ENCODE results near the gene DOCK7. TPM values are rescaled to one million over a fixed set of nuclear protein-coding genes. Genes with fewer than 3 reads are reported as not detected.

Gene DOCK7
- polyA plus RNA-seq, 1 of the 3 experiments (the other 2 are of a cell fraction) = 27.6 TPM

GRCh38 chr1:62601457-62601856, 86.7 kb downstream of the DOCK7 start (continued):
- TF ChIP-seq REST (IDR thresholded peaks at IDR 0.05; ENCODE audit: low read depth, low read length) = no peak
- no peak for TF ChIP-seq YY1 (IDR thresholded peaks at IDR 0.05; ENCODE audit: low read depth)
- no peak for TF ChIP-seq JUND (IDR thresholded peaks at IDR 0.05)

GRCh38 chr1:62599044-62599443, 89.1 kb downstream of the DOCK7 start:
- peaks cover 0 to 7% of the 10 kb centered on the region in 2 experiments; a peak in 2 of 4 replicates for H3K4me1 ChIP-seq (ENCODE audit: control insufficient read depth in 1 of 2, insufficient read depth in 2 of 2, low read depth in 1 of 2, low read length in 1 of 2)
- H3K9me2 ChIP-seq = 0 out of 2 replicates have a peak, but pooled peaks cover 6% of the 10 kb centered on the region
- H4K20me1 ChIP-seq (ENCODE audit: insufficient read depth) = no peaks in the 10 kb centered on the region
- 96% methylated on average over 5 of the region's 5 CpGs for WGBS (ENCODE audit: low lambda C conversion rate)
- no peaks in the 10 kb centered on the region for H3K9me3 ChIP-seq
- ChIA-PET CTCF (interaction anchor here (0.9 kb wide), 1 partner anchor 31 kb away, joined by 3 read pairs; no protein-coding TSS in a partner anchor), POLR2A (no interaction called here)
- H3K4me2 ChIP-seq = no peak overlapping the region
- peaks cover 11% of the 10 kb centered on the region for H3K79me2 ChIP-seq (ENCODE audit: insufficient read depth)
- TF ChIP-seq POLR2AphosphoS5 (IDR thresholded peaks at IDR 0.05; ENCODE audit: low read depth, low read length) (no peak), USF2 (IDR thresholded peaks at IDR 0.05; ENCODE audit: borderline replicate concordance, low read depth, low read length) (no peak), RCOR1 (IDR thresholded peaks at IDR 0.05; ENCODE audit: low read length) (no peak), MXI1 (IDR thresholded peaks at IDR 0.05; ENCODE audit: low read depth, low read length) (no peak), GATA2 (CRISPR knock-in tag; IDR thresholded peaks at IDR 0.05) (no peak), PBX3 (IDR thresholded peaks at IDR 0.05) (no peak), CHD2 (IDR thresholded peaks at IDR 0.05; ENCODE audit: low read length, partially characterized antibody) (no peak), TCF12 (IDR thresholded peaks at IDR 0.05) (no peak), IRF3 (IDR thresholded peaks at IDR 0.05; ENCODE audit: low read depth, low read length) (no peak), RXRA (IDR thresholded peaks at IDR 0.05; ENCODE audit: borderline replicate concordance, low read depth) (no peak), ZBTB33 (IDR thresholded peaks at IDR 0.05; ENCODE audit: borderline replicate concordance, low read depth) (no peak), MEF2A (IDR thresholded peaks at IDR 0.05; ENCODE audit: borderline replicate concordance, low read depth) (no peak), SIN3A (IDR thresholded peaks at IDR 0.05; ENCODE audit: borderline replicate concordance, low read depth, low read length) (no peak), NFIC (IDR thresholded peaks at IDR 0.05; ENCODE audit: borderline replicate concordance) (no peak), FOXM1 (IDR thresholded peaks at IDR 0.05; ENCODE audit: low read depth) (no peak), TEAD4 (IDR thresholded peaks at IDR 0.05; ENCODE audit: borderline replicate concordance, insufficient read depth) (no peak), TAF1 (IDR thresholded peaks at IDR 0.05; ENCODE audit: borderline replicate concordance, low read depth, low read length) (no peak)
- H3F3A ChIP-seq (replicated peaks; ENCODE audit: insufficient read depth) = peaks cover 20% of the 10 kb centered on the region
- no peak for DNase-seq
- peaks cover 10 to 49% of the 10 kb centered on the region in 2 experiments for H3K36me3 ChIP-seq (replicated peaks in 1 of 2; ENCODE audit: control insufficient read depth in 1 of 2, insufficient read depth in 2 of 2, low read length in 1 of 2)
- H3K27me3 ChIP-seq (ENCODE audit: insufficient read depth) = no peaks in the 10 kb centered on the region
- H3K4me3 ChIP-seq (ENCODE audit: low read depth in 2 of 2, low read length in 1 of 2) = no peak overlapping the region
- no peak overlapping the region for H3K27ac ChIP-seq (ENCODE audit: low read depth in 2 of 2, low read length in 1 of 2)
- H2AFZ ChIP-seq (ENCODE audit: low read depth) = no peak overlapping the region
- H3K9ac ChIP-seq = no peak overlapping the region

Data from SK-N-SH (cell line).